ENCODE measurements around the gene SRGAP1.
"Not testable (repeated sequence)": the region's sequence is repeated elsewhere in the genome, so short reads cannot be mapped to it uniquely, and the experiment has no call there.

The SRGAP1 gene

DNA sequence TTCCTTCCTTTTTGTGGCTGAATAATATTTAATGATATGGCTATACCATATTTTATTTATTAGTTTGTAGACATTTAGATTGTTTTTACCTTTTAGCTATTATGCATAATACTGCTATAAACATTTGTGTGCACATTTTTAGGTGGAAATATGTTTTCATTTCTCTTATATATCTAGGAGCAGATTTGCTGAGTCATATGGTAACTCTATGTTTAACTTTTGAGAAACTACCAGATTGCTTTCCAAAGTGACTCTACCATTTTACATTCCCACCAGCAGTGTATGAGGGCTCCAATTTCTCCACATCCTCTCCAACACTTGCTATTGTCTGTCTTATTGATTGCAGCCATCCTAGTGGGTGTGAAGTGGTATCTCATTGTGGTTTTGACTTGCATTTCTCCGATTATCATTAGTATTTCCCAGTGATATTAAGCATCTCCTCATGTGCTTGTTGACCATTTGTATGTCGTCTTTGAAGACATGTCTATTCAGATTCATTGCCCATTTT is 217.4 kb downstream of the SRGAP1 start:
- no peak for DNase-seq

- DNase-seq = no peak
Observed at GRCh38 chr12:64063121-64063520, 218.6 kb downstream of the SRGAP1 start.

- DNase-seq = no peak
Observed at GRCh38 chr12:64064240-64064639, 219.7 kb downstream of the SRGAP1 start.

DNA sequence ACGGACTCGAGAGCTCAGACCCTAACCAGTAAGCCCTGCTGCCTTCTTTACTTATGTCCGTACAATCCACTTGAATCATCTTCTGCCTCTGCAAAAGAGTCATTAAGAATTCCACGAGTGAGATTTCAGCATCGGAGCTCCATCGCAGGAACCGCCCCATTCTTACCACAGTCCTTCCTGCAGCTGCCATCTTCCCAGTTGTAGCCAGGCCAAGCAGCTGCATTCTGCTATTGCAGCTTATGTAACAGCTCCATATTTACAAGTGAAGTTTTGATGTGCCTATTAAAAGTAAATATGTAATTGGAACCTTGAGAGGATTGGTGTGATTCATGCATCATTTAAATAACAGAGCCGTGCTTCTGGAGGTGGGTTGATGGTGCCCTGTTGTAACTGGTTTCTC is 220.2 kb downstream of the SRGAP1 start:
- peak; percentile 39 for DNase-seq

GRCh38 chr12:64065881-64066451 is 221.5 kb downstream of the SRGAP1 start:
- no peak for DNase-seq

DNA sequence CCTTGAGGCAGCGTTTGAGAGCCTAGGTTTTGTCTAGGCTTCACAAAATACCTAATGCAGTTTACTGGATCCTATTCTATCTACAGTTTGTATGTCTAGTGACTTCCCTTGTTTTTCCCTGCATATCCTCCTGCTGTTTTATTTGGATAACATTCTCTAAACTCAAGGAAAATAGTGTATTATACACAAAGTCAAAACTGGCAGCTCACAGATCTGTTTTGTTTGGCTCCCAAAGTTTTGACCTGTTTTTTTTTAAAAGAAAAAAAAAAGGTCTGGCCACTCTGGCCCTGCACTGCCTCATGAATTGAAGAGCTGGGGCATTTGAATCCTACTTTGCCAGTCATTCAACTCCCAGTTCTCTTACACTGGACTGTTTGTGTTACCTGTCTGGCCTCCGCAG is 222.3 kb downstream of the SRGAP1 start:
- DNase-seq = no peak

- no peak for DNase-seq
Observed at GRCh38 chr12:64070454-64070853, 226.0 kb downstream of the SRGAP1 start.

DNA sequence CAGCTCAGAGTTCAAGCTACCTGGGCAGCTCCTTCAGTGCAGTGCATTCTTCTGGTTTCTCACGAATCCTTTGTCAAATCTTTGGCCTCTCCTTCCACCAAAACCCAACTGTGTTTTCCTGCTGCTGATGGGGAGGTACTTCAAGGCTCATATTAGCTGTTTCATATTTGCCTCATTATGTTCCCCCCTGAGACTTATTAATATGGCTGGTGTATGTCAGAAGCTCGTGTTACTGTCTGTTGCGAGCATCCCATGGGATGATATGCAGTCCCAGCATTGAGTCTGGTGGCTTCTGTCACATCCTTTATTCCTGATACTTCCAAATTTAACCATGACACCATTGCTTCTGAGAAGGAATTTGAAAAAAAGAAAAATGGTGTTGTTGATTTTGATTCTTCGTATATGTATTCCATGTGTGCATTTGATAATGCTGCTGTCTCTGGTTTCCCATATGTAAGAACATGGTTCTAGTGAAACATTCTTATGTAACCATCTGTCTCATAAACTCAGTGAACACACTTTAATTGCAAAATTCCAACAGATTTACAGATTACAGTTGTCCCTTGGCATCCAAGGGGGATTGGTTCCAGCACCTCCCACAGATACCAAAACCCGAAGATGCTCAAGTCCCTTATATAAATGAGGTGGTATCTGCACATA is 228.5 kb downstream of the SRGAP1 start:
- no peak for DNase-seq

- DNase-seq = not testable (repeated sequence)
Observed at GRCh38 chr12:64076565-64076964, 232.1 kb downstream of the SRGAP1 start.

- DNase-seq = no peak
Observed at GRCh38 chr12:64077922-64078321, 233.4 kb downstream of the SRGAP1 start.

DNA sequence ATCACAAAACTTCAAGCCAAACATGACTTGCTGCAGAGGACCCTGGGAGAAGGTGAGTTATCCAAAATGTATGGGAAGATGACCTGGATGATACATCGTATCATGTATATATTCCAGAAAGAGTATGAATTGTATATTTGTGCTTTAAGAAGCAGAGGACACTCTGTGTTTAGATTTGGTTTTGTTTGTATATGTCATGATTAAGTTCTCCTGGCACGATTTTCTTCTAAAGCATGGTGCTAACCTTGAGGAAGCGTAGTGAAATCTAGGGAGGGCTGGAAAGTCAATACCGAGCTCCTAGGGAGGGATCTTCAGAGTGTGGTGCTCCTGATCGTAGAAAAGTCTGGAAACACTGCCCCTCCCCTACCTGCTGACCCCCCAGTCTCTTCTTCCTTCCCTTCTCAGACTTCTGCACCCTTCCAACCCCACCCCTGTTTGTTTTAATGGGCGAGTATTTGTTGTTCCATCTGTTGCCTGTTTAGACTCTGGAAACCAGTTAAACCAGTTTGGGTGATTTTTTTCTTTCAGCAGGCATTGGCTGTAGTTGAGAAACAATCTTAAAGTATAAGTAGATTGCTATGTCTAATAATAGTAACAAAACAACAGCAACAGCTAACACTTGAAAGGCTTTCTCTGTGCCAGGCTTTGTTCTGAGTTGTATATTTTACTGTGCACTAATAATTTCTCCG is 236.0 kb downstream of the SRGAP1 start:
- peak; percentile 79 for DNase-seq

- no peak for DNase-seq
Observed at GRCh38 chr12:64081008-64081404, 236.5 kb downstream of the SRGAP1 start.

DNA sequence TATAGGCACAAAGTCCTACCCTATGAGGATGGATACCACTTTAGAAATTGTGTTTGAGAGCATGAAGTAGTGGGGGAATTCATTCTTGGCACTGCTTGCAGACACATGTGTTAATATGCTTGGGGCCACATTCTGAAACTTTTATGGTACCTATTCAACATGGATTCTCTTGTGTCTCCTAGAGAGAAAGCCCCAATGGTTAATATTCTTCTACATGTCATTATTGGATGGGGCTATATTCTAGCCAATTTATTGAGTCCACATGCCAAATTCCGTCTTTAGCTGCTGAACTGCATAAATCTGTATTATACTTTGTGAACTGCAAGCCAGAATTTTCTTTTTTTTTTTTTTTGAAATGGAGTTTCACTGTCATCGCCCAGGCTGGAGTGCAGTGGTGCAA is 237.6 kb downstream of the SRGAP1 start:
- no peak for DNase-seq

- peak; percentile 81 for DNase-seq
Observed at GRCh38 chr12:64082866-64083268, 238.4 kb downstream of the SRGAP1 start.

- peak; percentile 62 for DNase-seq
Observed at GRCh38 chr12:64083285-64084210, 239.0 kb downstream of the SRGAP1 start.

DNA sequence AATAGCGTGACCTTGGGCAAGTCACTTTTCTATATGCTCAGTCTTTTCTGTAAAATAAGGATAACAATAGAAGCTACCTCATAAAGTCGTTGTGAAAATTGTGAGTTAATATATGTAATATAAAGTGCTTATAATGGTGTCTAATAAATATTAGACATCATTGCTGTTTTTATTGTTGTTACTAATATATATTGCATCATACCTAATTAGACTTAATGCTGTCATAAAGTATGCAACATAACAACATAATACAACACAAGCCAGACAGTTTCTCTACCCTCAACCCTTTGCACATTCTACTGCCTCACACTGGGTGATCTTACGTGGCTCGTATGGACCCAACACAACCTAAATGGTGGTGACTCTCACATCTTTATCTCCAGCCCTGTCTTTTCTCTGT is 240.7 kb downstream of the SRGAP1 start:
- DNase-seq = no peak

DNA sequence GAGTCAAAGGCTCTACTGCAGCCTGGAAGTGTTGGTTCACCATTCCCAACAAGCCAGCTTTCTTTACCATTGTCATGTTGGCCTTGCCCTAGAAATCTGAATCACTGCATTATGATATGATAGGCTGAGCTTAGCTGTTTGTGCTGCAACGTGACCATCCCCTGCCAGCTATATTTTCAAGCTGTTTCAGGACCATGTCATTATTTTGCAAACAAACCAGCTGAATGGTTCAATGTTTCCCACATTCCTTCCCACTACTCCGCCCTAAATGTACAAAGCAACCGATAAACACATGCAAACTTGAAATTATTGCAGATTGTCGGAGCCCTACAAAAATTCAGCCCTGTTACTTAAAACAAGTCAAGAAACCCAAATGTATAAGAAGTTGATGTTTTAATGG is 241.5 kb downstream of the SRGAP1 start:
- DNase-seq = no peak

GRCh38 chr12:64086946-64087345 is 242.4 kb downstream of the SRGAP1 start:
- no peak for DNase-seq

GRCh38 chr12:64087761-64088160 is 243.3 kb downstream of the SRGAP1 start:
- DNase-seq = no peak

DNA sequence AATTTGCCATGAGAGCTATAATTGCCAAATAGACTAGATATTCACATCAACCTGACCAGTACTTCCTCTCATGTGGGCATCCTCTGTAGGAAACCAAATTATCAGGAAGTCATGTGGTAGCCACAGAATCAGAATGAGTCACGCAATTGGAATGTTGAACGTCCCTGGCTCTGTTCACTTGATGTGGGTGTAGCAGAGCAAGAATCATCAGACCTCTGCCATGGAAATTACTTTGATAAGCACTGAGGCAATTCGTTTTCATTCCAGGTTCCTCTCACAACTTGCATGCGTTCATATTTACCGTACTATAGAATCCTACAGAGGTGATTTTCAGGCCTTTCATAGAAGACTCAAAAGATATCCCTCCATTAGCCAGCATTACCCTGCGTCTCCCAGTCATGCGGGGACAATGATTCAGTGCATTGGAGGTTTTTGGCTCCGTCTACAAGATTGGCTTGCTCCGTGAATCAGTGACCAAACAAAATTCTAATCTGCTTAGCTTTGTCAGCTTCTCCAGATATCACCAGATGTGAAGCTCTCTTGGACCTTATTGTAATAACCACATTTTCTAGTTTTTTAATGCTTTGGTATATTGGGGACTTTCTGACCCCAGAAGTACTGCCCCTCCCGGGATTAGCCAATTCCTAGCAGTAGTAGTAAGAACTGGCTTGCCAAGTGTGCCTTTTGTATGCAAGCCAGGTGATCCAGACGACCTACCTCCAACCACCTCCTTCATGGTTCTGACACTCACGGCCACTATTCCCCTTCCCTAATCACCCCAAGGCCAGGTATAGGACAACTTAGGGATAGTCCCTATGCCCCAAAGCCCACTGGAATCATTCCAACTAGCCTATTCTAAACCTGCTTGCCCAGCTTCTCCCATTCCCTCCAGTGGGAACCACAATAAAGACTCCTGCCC is 244.2 kb downstream of the SRGAP1 start:
- DNase-seq = peak; percentile 45

- DNase-seq = no peak
Observed at GRCh38 chr12:64090047-64090446, 245.5 kb downstream of the SRGAP1 start.

- no peak for DNase-seq
Observed at GRCh38 chr12:64091186-64091585, 246.7 kb downstream of the SRGAP1 start.
